ENCODE data around the gene CUX1.
"Not testable (repeated sequence)": the region's sequence is repeated elsewhere in the genome, so short reads cannot be mapped to it uniquely, and the experiment has no call there.

Gene CUX1

GRCh38 chr7:102046373-102047117, 229.1 kb downstream of the CUX1 start:
- no peak overlapping the region for H3K4me3 ChIP-seq (IDR thresholded peaks at IDR 0.05; ENCODE audit: insufficient read depth, low read depth, low read length)
- no peaks in the 10 kb centered on the region for H3K36me3 ChIP-seq (ENCODE audit: insufficient read depth)
- H3K27me3 ChIP-seq (ENCODE audit: insufficient read depth, low read depth) = no peaks in the 10 kb centered on the region
- H3K79me2 ChIP-seq (ENCODE audit: insufficient read depth, low read depth) = no peaks in the 10 kb centered on the region
- no peaks in the 10 kb centered on the region for H4K20me1 ChIP-seq (ENCODE audit: insufficient read depth)
- no peak overlapping the region for H3K9ac ChIP-seq
- TF ChIP-seq CTCF (conservative IDR thresholded peaks at IDR 0.05; ENCODE audit: low read depth, low read length) = no peak
- no peak overlapping the region for H2AFZ ChIP-seq (ENCODE audit: low read depth)
- H3K4me2 ChIP-seq = no peak overlapping the region
- H3K4me1 ChIP-seq (ENCODE audit: low read depth, poor library complexity, severe bottlenecking) = no peaks in the 10 kb centered on the region
- no peak overlapping the region for H3K27ac ChIP-seq

- Histone ChIP-seq H3K27me3 (ENCODE audit: insufficient read depth, low read depth) (no peaks in the 10 kb centered on the region), H3K4me3 (IDR thresholded peaks at IDR 0.05; ENCODE audit: insufficient read depth, low read depth, low read length) (no peak overlapping the region), H3K9ac (no peak overlapping the region), H3K79me2 (ENCODE audit: insufficient read depth, low read depth) (no peaks in the 10 kb centered on the region), H2AFZ (ENCODE audit: low read depth) (no peak overlapping the region), H3K36me3 (ENCODE audit: insufficient read depth) (no peaks in the 10 kb centered on the region), H4K20me1 (ENCODE audit: insufficient read depth) (no peaks in the 10 kb centered on the region), H3K4me1 (ENCODE audit: low read depth, poor library complexity, severe bottlenecking) (no peaks in the 10 kb centered on the region), H3K4me2 (no peak overlapping the region), H3K27ac (no peak overlapping the region)
- TF ChIP-seq CTCF (conservative IDR thresholded peaks at IDR 0.05; ENCODE audit: low read depth, low read length) = no peak
Observed at GRCh38 chr7:102047167-102047566, 229.7 kb downstream of the CUX1 start.

- H4K20me1 ChIP-seq (ENCODE audit: insufficient read depth) = no peaks in the 10 kb centered on the region
- no peak overlapping the region for H3K9ac ChIP-seq
- no peak for TF ChIP-seq CTCF (conservative IDR thresholded peaks at IDR 0.05; ENCODE audit: low read depth, low read length)
- H3K36me3 ChIP-seq (ENCODE audit: insufficient read depth) = no peaks in the 10 kb centered on the region
- no peak overlapping the region for H3K4me2 ChIP-seq
- peaks cover 3% of the 10 kb centered on the region for H3K4me1 ChIP-seq (ENCODE audit: low read depth, poor library complexity, severe bottlenecking)
- H3K79me2 ChIP-seq (ENCODE audit: insufficient read depth, low read depth) = no peaks in the 10 kb centered on the region
- no peak overlapping the region for H3K4me3 ChIP-seq (IDR thresholded peaks at IDR 0.05; ENCODE audit: insufficient read depth, low read depth, low read length)
- H3K27ac ChIP-seq = no peak overlapping the region
- no peaks in the 10 kb centered on the region for H3K27me3 ChIP-seq (ENCODE audit: insufficient read depth, low read depth)
- H2AFZ ChIP-seq (ENCODE audit: low read depth) = no peak overlapping the region
Observed at GRCh38 chr7:102049765-102050164, 232.3 kb downstream of the CUX1 start.

- Histone ChIP-seq H3K27ac (no peak overlapping the region), H2AFZ (ENCODE audit: low read depth) (no peak overlapping the region), H3K4me1 (ENCODE audit: low read depth, poor library complexity, severe bottlenecking) (peaks cover 11% of the 10 kb centered on the region), H3K27me3 (ENCODE audit: insufficient read depth, low read depth) (no peaks in the 10 kb centered on the region), H3K4me3 (IDR thresholded peaks at IDR 0.05; ENCODE audit: insufficient read depth, low read depth, low read length) (no peak overlapping the region), H3K4me2 (no peak overlapping the region), H4K20me1 (ENCODE audit: insufficient read depth) (no peaks in the 10 kb centered on the region), H3K9ac (no peak overlapping the region), H3K36me3 (ENCODE audit: insufficient read depth) (no peaks in the 10 kb centered on the region), H3K79me2 (ENCODE audit: insufficient read depth, low read depth) (no peaks in the 10 kb centered on the region)
- no peak for TF ChIP-seq CTCF (conservative IDR thresholded peaks at IDR 0.05; ENCODE audit: low read depth, low read length)
Observed at GRCh38 chr7:102050864-102051460, 233.5 kb downstream of the CUX1 start.

- not testable (repeated sequence) for H4K20me1 ChIP-seq (ENCODE audit: insufficient read depth); H3K27me3 ChIP-seq (ENCODE audit: insufficient read depth, low read depth); H2AFZ ChIP-seq (ENCODE audit: low read depth); H3K36me3 ChIP-seq (ENCODE audit: insufficient read depth); H3K4me3 ChIP-seq (IDR thresholded peaks at IDR 0.05; ENCODE audit: insufficient read depth, low read depth, low read length); H3K79me2 ChIP-seq (ENCODE audit: insufficient read depth, low read depth); H3K27ac ChIP-seq; H3K9ac ChIP-seq; H3K4me2 ChIP-seq
- H3K4me1 ChIP-seq (ENCODE audit: low read depth, poor library complexity, severe bottlenecking) = peaks cover 11% of the 10 kb centered on the region
Observed at GRCh38 chr7:102051736-102052135, 234.3 kb downstream of the CUX1 start.

All from KMS-11 (cell line).